Pulmonary artery endothelial cell (primary cell): ENCODE data around the gene ABCC9. TPM values are rescaled to one million over a fixed set of nuclear protein-coding genes. Genes with fewer than 3 reads are reported as not detected.
"Not testable (repeated sequence)": the region's sequence is repeated elsewhere in the genome, so short reads cannot be mapped to it uniquely, and the experiment has no call there.

ENCODE experiments used
- DNase-seq: peaks from one replicate; pipeline ENCODE4 v3.0.0-alpha.2; 2011; ENCODE audit warnings: low read depth, low spot score
- total RNA-seq: library from RNA; depleted of rRNA; stranded (reverse); fragments of >200 nt; gene quantifications from 2 replicates; pipeline ENCODE4 v1.2.3, GENCODE V29; 2014

The ABCC9 gene
- total RNA-seq, 1 donor from 2014 or later, result not detected

DNA sequence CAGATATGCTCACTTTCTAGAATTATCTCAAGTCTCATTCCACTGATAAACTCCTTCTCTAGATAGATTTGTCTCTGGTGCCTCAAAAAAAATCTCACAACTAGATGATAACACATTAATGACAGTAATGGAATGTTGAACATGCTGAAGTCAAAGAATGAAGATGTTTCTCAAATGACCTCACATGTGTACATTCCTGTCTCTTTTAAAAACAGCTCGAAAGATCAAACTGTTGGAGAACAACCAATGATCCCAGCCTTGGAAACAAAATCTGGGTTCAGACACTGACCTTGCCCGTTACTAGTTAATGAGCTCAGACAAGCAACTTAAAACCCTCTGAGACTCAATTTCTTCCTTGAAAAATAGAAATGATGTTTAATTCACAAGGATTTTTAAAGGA, 122.0 kb downstream of the ABCC9 start:
- no peak for DNase-seq

DNA sequence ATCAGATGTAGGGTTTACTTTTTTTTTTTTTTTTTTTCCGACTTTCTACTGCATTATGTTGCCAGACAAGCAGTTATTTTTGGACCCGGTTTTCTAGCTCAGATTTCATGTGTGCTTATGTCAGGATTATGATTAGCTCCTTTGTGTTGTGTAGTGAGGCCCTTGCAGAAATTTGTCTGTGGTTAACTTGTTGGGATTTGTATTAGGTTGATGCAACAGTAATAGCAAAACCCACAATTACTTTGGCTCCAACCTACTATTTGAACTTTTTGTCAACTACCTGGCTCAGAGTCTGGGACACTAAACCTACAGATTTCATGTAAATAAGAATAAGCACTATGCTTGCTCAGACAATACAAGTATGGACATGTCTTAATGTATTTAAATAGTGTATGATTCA, 122.6 kb downstream of the ABCC9 start:
- DNase-seq, result no peak

DNA sequence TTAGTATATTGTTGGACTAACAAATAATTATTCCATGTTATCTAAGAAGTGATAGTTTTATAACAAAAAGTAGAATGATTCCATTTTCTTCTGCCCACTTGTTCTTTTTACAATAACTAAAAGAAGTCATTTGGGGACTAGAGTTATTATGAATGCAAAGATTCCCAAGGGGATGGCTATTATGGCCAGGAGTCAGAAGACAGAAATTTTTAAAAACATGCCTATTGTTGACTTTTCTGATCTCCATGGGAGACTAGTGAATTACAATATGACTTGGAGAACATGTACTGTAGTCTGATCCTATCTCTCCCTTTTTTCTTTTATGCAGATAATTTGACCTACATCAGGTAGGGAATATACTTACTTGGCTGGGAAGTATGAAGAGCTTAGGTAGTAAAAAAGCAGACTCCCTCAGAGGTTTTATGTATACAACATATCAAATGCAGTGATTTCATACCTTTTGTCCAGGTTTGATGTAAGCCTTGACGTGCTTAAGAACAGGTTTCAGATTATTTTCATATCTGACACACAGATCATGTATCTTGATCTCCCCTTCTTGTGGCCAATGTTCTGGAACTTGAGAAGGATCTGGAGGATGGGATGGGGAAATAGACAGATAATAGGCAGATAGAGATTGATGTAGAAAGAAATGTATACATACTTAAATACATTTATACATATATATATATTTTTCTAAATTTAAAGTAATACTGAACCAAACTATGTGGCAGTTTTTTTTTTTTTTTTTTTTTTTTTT, 125.7 kb downstream of the ABCC9 start:
- no peak for DNase-seq

DNA sequence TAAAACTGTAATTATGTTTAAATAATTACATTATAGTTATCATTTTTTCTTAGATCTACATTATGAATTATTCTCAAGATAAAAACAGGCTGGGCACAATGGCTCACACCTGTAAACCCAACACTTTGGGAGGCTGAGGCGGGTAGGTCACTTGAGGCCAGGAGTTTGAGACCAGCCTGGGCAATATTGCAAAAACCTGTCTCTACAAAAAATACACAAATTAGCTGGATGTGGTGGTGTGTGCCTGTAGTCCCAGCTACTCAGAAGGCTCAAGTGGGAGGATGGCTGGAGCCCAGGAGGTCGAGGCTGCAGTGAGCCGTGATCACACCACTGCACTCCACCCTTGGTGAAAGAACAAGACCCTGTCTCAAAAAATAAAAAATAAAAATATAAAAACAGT, 126.4 kb downstream of the ABCC9 start:
- DNase-seq, result no peak

DNA sequence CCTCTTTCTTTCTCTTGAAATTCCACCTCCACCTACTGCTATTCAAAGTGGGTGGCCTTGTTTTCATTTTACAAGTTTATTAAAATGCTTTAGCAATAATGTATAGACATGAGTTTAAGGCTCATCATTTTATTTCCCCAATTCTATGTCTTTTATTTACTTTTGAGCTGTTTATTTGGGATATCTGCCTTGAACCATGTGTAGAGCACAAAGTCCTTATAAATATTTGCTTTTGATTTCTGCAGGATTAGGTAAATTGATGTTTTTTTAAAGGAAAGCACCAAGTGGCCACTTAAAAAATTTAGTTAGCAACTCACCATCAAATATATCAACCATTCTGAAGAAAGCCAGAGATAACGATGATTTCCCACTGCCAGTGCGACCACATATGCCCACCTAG, 126.9 kb downstream of the ABCC9 start:
- no peak for DNase-seq

DNA sequence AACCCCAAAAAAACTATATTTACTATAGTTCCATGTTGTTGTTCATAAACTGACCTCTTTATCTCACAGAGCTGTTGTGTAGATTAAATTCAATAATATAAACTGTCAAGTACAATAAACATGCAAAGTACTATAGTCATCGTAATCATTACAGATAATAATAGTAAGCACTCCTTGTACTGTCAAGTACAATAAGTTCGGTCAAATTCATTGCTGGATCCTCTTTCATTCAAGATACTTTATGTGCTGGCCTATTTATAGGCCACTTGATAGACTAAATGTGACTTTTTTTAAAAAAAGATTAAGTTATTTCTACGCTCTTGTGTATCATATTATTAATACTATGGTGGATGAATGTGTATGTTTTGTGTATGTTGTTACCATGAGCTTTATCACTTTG, 127.5 kb downstream of the ABCC9 start:
- no peak for DNase-seq

DNA sequence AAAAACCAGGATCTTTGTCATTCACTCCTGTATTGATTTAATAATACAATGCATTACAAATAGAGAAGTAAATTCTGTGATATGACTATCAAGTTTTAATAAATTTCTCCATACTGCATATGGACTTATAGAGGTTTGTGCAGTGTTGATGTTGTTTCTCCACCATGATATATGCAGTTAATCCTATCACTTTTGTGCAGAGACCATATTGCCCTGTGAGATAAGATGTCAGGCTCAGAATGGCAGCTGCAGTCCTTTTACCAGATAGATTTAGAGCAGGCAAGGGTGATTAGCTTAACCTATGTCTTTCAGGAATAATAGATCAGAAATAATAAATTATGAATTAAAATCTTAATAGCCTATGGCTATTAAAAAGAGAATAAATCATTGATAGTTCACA, 128.1 kb downstream of the ABCC9 start:
- DNase-seq, result no peak

DNA sequence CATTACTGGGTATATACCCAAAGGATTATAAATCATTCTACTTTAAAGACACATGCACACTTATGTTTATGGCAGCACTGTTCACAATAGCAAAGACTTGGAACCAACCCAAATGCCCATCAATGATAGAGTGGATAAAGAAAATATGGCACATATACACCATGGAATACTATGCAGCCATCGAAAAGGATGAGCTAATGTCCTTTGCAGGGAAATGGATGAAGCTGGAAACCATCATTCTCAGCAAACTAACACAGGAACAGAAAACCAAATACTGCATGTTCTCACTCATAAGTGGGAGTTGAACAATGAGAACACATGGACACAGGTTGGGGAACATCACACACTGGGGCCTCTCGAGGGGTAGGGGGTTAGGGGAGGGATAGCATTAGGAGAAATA, 128.9 kb downstream of the ABCC9 start:
- not testable (repeated sequence) for DNase-seq

DNA sequence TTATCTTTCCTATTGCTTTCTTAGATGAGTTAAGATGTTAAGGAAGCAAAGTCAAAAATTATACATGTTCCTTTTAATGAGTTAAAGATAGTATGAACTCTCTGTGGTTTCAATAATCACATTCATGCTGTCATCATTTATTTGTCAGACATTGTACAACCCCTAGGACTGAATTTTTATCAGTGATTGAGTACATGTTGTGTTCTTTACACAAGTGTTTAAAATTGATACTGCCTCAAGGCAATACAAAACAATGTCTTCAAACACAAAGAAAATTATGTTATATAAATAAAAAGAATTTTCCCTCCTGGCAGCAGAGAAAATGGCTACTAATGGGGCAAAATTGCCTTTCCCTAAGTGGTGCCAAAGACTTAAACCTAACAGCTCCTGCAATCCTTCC, 132.1 kb downstream of the ABCC9 start:
- DNase-seq, result no peak

DNA sequence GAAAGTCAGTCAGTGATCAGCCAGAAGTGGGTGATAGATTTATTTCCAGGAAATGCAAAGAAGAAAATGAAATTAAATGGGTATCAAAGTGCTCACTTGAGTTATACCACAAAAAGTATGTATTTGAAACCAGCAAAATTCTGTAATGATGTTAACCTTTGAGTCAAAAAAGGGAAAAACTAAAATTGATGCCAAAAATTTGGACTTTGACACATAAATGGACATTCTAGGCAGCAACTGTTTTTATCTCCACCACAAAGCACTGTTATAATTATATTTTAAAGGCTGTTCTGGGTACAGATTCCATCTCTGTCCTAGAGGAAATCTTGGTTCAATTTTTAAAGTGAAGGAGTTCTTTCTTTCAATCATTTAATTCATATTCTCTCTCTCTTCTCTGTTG, 135.0 kb downstream of the ABCC9 start:
- no peak for DNase-seq

DNA sequence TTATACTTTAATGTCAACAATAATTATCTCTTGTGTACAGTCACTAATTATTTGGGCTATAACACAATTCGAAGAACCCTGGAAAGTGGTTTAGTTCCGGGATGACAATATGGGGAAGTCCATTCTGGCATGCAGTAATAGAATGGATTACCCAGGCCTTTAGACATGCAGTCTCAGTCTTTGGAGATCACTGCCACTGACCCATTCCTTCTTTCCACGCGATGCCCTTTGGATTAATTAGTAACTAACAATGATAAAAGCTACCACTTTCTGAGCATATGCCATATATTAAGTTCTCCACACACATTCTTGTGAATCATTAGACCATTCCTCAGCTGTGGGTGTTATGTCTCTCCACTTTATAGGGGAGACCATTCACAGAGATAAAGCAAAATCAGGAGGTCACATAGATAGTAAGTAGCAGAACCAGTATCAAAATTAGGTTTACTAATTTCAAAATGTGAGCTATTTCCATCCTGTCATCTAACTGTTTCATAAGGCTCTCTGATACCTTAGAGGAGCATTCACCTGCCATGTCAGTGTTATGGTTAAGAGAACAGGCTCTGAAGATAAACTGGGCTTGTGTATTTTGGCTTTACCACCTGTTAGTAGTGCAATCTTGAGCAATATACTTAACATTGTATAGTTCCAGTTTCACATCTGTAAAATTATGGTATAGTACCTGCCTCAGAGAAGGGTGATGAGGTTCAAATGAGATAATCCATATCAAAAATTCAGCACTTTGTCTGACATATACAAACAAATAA, 139.5 kb downstream of the ABCC9 start:
- DNase-seq, result no peak

DNA sequence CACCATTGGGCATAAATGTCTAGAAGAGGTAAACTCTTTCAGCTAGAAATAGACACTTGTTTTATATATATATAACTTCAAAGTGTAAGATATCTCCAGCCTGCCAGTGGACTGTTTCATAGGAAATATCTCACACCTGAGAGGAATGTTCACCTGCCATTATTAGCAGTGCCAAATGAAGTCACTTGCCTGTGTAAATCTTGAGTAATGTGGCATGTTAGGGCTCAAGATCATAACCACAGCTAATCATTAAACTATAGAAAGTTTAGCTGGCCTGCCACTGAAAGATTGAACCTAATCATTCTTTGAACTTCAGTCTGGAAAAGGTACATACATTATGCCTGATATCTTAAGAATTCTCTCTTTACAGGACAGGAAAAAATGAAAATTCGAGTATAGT, 141.2 kb downstream of the ABCC9 start:
- no peak for DNase-seq

DNA sequence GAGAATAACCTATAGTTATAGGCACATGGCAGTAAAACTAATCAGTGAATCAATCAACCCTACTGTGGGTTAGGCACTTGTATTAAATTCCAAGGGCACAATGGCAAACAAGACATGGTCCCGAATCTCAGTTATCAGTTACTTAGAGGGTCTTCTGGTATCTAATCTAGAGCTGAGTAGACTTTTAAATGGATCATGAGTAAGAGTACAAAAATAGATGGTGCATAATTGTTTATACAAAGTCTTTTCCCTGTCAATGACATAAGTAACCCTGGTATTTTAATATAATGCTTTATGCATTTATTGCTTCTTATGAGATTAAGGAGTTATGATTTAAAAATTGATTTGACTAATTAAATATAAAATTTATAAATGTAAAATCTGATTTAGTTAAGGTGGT, 143.7 kb downstream of the ABCC9 start:
- DNase-seq, result no peak

DNA sequence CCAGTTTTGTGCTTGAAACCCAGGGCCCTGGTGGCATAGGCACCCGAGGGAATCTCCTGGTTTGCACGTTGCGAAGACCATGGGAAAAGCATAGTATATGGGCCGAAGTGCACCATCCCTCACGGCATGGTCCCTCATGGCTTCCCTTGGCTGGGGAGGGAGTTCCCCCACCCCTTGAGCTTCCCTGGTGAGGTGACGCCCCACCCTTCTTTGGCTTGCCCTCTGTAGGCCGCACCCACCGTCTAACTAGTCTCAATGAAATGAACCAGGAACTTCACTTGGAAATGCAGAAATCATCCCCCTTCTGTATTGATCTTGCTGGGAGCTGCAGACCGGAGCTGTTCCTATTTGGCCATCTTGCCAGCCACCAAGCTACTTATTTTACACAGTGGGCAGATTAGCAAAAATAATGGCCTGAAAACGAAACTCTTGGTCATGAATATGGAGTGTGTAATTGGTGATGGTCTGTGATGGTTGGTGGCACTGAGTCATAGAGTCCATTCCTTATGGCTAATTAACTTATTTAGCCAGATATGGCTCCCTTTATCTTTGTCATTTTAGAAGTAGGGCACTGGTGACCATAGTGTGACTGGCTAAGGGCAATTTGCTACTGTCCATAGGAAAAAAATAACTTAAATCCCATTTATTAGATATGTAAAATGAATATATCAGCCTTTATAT, 145.4 kb downstream of the ABCC9 start:
- DNase-seq, result no peak

DNA sequence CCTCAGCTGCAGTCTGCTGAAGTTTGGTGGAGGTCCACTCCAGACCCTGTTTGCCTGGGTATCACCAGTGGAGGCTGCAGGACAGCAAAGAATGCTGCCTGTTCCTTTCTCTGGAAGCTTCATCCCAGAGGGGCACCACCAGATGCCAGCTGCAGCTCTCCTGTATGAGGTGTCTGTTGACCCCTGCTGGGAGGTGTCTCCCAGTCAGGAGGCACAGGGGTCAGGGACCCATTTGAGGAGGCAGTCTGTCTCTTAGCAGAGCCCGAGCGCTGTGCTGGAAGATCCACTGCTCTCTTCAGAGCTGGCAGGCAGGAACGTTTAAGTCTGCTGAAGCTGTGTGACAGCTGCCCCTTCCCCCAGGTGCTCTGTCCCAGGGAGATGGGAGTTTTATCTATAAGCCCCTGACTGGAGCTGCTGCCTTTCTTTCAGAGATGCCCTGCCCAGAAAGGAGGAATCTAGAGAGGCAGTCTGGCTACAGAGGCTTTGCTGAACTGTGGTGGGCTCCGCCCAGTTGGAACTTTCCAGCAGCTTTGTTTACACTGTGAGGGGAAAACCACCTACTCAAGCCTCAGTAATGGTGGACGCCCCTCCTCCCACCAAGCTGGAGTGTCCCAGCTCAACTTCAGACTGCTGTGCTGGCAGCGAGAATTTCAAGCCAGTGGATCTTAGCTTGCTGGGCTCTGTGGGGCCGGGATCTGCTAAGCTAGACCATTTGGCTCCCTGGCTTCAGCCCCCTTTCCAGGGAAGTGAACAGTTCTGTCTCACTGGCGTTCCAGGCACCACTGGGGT, 146.2 kb downstream of the ABCC9 start:
- DNase-seq, result not testable (repeated sequence)

DNA sequence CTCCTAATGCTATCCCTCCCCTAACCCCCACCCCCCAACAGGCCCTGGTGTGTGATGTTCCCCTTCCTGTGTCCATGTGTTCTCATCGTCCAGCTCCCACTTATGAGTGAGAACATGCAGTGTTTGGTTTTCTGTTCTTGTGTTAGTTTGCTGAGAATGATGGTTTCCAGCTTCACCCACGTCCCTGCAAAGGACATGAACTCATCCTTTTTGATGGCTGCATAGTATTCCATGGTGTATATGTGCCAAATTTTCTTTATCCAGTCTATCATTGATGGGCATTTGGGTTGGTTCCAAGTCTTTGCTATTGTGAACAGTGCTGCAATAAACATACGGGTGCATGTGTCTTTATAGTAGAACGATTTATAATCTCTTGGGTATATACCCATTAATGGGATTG, 151.5 kb downstream of the ABCC9 start:
- not testable (repeated sequence) for DNase-seq

DNA sequence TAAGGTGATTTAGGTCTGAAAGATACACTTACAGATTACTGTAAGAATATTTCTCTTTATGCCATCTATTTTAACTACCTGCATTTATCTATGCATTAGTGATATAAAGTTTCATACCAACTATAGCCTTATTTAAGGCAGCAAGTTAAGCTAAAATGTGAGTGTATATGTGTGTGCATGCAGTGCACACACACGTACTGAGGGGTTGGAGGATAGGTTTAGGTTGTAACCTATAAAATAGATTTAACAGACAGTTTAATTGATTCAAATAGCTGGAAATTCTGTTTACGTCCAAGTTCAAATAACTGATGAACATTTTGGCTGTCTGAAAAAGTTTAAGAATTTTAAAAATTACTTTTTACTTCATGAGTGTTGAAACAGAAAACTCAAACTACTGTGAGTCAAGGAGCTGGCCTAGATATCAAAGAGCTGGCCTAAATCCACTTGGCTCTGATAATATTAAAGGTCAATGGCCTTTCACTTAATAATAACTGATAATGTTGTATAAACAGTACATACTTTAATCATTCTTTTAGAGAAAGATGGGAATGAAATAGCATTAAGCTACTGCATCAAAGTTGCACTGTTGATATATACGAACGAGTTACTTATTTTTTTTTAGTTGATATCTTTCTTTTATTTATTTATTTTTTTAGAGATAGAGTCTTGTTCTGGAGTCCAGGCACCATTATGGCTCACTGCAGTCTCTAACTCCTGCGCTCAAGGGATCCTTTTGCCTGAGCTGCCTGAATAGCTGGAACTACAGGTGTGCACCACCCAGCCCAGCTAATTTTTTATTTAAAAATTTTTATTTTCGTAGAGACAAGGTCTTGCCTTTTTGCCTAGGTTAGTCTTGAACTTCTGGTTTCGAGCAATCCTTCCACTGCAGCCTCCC, 152.9 kb downstream of the ABCC9 start:
- DNase-seq, result no peak

DNA sequence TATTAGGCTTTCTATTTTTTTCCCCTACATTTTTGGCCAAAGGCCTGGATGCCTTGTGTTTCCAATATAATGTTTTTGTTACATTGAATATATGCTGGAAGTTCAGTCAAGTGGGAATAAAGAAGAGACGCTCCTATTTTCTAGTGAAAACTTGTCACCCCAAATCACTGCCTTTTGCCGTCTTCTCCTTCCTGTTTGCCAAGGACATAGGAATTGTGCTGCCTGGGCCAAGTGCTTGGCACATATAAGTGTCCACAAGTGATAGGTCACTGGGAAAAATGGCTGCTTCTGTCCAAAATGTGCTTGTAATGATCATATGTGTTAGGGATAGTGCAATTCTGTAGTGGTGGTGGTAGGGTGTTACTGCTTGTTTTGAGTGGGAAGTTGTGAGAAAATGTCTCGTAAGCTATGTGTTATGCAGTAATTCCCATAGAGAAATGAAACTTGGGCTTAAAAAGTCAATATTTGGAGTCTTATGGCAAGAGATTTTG, 155.1 kb downstream of the ABCC9 start:
- no peak for DNase-seq

DNA sequence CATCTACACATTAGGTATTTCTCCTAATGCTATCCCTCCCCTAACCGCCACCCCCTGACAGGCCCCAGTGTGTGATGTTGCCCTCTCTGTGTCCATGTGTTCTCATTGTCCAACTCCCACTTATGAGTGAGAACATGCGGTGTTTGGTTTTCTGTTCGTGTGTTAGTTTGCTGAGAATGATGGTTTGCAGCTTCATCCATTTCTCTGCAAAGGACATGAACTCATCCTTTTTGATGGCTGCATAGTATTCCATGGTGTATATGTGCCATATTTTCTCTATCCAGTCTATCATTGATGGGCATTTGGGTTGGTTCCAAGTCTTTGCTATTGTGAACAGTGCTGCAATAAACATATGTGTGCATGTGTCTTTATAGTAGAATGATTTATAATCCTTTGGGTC, 158.5 kb downstream of the ABCC9 start:
- DNase-seq, result not testable (repeated sequence)

DNA sequence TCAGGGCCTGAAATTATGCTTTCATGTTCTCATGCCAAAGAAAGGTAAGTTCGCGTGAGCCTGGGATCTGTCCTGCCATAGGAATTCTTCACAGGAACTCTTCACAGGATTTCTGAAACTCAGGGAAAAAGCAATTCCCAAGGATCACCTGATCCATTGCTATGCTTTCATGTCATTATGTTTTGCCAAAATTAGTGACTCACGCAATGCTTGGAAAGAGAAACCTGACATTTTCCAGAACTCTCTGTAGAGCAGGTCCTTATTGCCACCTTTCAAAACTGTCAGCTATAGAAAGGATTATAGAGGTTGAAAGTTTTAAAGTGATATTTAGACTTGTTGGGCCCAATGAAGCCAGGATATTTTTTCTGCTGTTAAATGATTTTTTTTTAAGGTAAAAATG, 160.4 kb downstream of the ABCC9 start:
- no peak for DNase-seq
